Endothelial cell of umbilical vein (primary cell): ENCODE data around the gene PCDHB15.
"Not testable (repeated sequence)": the region's sequence is repeated elsewhere in the genome, so short reads cannot be mapped to it uniquely, and the experiment has no call there.

ENCODE experiments used
- POLR2A ChIP-seq: IDR thresholded peaks from 2 replicates; pipeline ENCODE4 v1.6.1; 2012; ENCODE audit warnings: low read depth, mild to moderate bottlenecking, control low read depth, low read length
- POLR2AphosphoS5 ChIP-seq: IDR thresholded peaks from 2 replicates; pipeline ENCODE4 v1.6.1; 2012; ENCODE audit warnings: low read depth, mild to moderate bottlenecking, control low read depth, low read length, moderate library complexity; ENCODE audit not compliant: insufficient read depth
- TF ChIP-seq, protein P1 (sequence below), 2 donors: IDR thresholded peaks; 1 replicate in 1 of 2; 2 replicates in 1 of 2; pipeline ENCODE4 v1.5.1; 2011; ENCODE audit warnings: low read length in 2 of 2, mild to moderate bottlenecking in 2 of 2, moderate library complexity in 2 of 2, control low read depth in 1 of 2, inconsistent platforms in 1 of 2, low read depth in 1 of 2; ENCODE audit not compliant: insufficient read depth in 1 of 2; ENCODE audit errors: extremely low read depth in 1 of 2

DNA sequence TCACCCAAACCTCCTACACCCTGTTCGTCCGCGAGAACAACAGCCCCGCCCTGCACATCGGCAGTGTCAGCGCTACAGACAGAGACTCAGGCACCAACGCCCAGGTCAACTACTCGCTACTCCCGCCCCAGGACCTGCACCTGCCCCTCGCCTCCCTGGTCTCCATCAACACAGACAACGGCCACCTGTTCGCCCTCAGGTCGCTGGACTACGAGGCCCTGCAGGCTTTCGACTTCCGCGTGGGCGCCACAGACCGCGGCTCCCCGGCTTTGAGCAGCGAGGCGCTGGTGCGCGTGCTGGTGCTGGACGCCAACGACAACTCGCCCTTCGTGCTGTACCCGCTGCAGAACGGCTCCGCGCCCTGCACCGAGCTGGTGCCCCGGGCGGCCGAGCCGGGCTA lies 44.1 kb upstream of the PCDHB15 start:
- not testable (repeated sequence) for TF ChIP-seq POLR2AphosphoS5, POLR2A
- TF ChIP-seq, protein P1, sequence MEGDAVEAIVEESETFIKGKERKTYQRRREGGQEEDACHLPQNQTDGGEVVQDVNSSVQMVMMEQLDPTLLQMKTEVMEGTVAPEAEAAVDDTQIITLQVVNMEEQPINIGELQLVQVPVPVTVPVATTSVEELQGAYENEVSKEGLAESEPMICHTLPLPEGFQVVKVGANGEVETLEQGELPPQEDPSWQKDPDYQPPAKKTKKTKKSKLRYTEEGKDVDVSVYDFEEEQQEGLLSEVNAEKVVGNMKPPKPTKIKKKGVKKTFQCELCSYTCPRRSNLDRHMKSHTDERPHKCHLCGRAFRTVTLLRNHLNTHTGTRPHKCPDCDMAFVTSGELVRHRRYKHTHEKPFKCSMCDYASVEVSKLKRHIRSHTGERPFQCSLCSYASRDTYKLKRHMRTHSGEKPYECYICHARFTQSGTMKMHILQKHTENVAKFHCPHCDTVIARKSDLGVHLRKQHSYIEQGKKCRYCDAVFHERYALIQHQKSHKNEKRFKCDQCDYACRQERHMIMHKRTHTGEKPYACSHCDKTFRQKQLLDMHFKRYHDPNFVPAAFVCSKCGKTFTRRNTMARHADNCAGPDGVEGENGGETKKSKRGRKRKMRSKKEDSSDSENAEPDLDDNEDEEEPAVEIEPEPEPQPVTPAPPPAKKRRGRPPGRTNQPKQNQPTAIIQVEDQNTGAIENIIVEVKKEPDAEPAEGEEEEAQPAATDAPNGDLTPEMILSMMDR (IDR thresholded peaks at IDR 0.05; ENCODE audit: extremely low read depth in 1 of 2, insufficient read depth in 1 of 2, low read depth in 1 of 2, low read length in 2 of 2): not testable (repeated sequence)
